ENCODE results near the gene GARIN5B.

The GARIN5B gene

DNA sequence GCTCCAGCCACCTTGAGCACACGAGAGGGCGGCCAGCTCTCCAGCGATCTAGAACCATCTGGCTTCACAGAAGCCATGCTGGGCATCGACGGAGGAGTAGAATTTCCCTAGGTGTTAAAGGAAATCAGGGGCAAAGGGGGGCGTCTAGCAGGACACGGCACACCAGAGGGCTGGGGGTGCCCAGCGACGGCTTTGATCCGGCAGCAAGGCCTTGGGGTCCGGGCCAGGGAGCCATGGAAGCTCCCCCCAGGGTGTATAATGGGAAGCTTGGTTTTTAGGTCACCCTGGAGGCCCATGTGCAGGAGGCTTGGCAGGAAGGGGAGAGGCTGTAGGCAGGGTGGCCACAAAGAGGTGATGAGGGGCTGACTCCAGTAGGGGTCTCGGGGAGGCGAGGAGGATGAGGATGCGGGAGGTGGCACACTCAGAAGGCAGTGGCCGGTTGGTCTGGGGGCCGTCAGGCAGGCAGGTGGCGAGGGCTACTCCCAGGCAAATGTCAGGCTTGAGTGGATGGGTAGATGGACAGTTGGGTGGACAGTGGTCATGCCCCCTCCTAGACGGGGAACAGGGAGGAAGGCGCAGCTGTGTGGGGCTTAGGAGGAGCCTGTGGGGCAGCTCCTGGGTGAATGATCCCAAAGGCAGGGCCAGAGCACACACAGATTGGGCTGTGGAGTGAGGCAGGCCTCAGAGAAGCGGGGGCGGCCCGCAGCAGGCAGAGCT is 17.8 kb downstream of the GARIN5B start:
- no peak for ATAC-seq
- TF ChIP-seq ZFP3 (CRISPR knock-in tag; IDR thresholded peaks at IDR 0.05) (no peak), TCF4 (CRISPR knock-in tag; IDR thresholded peaks at IDR 0.05; ENCODE audit: borderline replicate concordance) (no peak), ZNF8 (CRISPR knock-in tag; IDR thresholded peaks at IDR 0.05) (no peak), BACH2 (CRISPR knock-in tag; IDR thresholded peaks at IDR 0.05; ENCODE audit: borderline replicate concordance) (no peak), ZNF565 (CRISPR knock-in tag; conservative IDR thresholded peaks at IDR 0.05; ENCODE audit: low read depth) (no peak), ZFP30 (CRISPR knock-in tag; IDR thresholded peaks at IDR 0.05) (no peak), RARB (CRISPR knock-in tag; IDR thresholded peaks at IDR 0.05) (no peak), ZC3H10 (CRISPR knock-in tag; IDR thresholded peaks at IDR 0.05) (no peak), ESRRG (CRISPR knock-in tag; IDR thresholded peaks at IDR 0.05) (no peak), PPARA (CRISPR knock-in tag; IDR thresholded peaks at IDR 0.05; ENCODE audit: borderline replicate concordance) (no peak), POU6F1 (CRISPR knock-in tag; IDR thresholded peaks at IDR 0.05; ENCODE audit: borderline replicate concordance, low read depth) (no peak), CSDC2 (CRISPR knock-in tag; IDR thresholded peaks at IDR 0.05) (no peak), CSRNP3 (CRISPR knock-in tag; IDR thresholded peaks at IDR 0.05) (no peak), ISL1 (CRISPR knock-in tag; IDR thresholded peaks at IDR 0.05) (no peak)

GRCh38 chr19:55344444-55344843 is 18.6 kb downstream of the GARIN5B start:
- TF ChIP-seq ZC3H10 (CRISPR knock-in tag; IDR thresholded peaks at IDR 0.05) (no peak), PATZ1 (CRISPR knock-in tag; IDR thresholded peaks at IDR 0.05; ENCODE audit: borderline replicate concordance) (no peak), TOX (CRISPR knock-in tag; IDR thresholded peaks at IDR 0.05; ENCODE audit: borderline replicate concordance) (no peak), RARB (CRISPR knock-in tag; IDR thresholded peaks at IDR 0.05) (no peak), ZNF565 (CRISPR knock-in tag; conservative IDR thresholded peaks at IDR 0.05; ENCODE audit: low read depth) (no peak)
- no peak for ATAC-seq

DNA sequence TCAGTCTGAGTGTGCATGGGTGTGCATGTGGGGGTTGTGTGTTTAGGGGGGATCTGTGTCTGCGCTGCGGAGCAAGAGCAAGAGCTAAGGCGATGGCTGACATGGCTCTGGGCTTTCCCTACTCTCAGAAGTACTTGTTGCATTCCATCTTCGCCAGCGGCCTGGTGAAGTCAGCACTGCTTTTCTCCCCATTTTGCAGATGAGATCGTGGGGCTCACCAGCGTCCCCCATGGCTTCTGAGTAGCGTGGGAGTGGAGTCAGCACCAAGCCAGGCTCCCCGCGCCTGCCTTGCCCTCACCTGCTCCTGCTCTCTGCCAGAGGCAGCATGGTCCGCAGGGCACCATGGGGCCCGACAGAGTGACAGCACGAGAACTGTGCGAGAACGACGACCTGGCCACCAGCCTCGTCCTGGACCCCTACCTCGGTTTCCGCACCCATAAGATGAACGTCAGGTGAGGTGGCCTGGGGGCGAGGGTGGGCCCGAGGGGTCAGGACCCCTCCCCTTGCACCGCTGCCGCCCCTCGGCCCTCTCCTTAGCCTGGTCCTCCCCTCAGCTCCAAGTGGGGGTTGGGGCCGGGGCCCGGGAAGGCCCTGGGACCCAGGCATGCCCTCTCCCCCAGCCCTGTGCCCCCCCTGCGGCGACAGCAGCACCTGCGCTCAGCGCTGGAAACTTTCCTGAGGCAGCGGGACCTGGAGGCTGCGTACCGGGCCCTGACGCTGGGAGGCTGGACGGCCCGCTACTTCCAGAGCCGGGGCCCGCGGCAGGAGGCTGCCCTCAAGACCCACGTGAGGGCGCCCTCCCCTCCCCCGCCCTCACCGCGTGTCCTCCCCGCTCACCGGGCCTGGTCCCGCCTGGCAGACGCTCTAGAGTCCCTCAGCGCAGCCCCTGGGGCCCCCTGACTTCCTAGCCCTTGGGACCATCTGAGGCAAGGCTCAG is 21.2 kb downstream of the GARIN5B start:
- TF ChIP-seq TCF4 (CRISPR knock-in tag; IDR thresholded peaks at IDR 0.05; ENCODE audit: borderline replicate concordance) (no peak), ARNTL (CRISPR knock-in tag; IDR thresholded peaks at IDR 0.05; ENCODE audit: borderline replicate concordance, low read depth) (no peak), RARB (CRISPR knock-in tag; IDR thresholded peaks at IDR 0.05) (no peak), ZNF70 (CRISPR knock-in tag; IDR thresholded peaks at IDR 0.05) (no peak), GLIS3 (CRISPR knock-in tag; IDR thresholded peaks at IDR 0.05) (no peak), TOX (CRISPR knock-in tag; IDR thresholded peaks at IDR 0.05; ENCODE audit: borderline replicate concordance) (no peak), CSDC2 (CRISPR knock-in tag; IDR thresholded peaks at IDR 0.05) (no peak), BACH2 (CRISPR knock-in tag; IDR thresholded peaks at IDR 0.05; ENCODE audit: borderline replicate concordance) (no peak), PPARA (CRISPR knock-in tag; IDR thresholded peaks at IDR 0.05; ENCODE audit: borderline replicate concordance) (no peak), ZFP3 (CRISPR knock-in tag; IDR thresholded peaks at IDR 0.05) (no peak), OSR1 (CRISPR knock-in tag; IDR thresholded peaks at IDR 0.05) (no peak), ISL1 (CRISPR knock-in tag; IDR thresholded peaks at IDR 0.05) (no peak), SNAI2 (CRISPR knock-in tag; IDR thresholded peaks at IDR 0.05) (no peak), POU6F1 (CRISPR knock-in tag; IDR thresholded peaks at IDR 0.05; ENCODE audit: borderline replicate concordance, low read depth) (no peak)
- TF ChIP-seq, protein P1, sequence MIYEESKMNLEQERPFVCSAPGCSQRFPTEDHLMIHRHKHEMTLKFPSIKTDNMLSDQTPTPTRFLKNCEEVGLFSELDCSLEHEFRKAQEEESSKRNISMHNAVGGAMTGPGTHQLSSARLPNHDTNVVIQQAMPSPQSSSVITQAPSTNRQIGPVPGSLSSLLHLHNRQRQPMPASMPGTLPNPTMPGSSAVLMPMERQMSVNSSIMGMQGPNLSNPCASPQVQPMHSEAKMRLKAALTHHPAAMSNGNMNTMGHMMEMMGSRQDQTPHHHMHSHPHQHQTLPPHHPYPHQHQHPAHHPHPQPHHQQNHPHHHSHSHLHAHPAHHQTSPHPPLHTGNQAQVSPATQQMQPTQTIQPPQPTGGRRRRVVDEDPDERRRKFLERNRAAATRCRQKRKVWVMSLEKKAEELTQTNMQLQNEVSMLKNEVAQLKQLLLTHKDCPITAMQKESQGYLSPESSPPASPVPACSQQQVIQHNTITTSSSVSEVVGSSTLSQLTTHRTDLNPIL (CRISPR knock-in tag; IDR thresholded peaks at IDR 0.05; ENCODE audit: low read depth), result no peak
- TF ChIP-seq, protein P2, sequence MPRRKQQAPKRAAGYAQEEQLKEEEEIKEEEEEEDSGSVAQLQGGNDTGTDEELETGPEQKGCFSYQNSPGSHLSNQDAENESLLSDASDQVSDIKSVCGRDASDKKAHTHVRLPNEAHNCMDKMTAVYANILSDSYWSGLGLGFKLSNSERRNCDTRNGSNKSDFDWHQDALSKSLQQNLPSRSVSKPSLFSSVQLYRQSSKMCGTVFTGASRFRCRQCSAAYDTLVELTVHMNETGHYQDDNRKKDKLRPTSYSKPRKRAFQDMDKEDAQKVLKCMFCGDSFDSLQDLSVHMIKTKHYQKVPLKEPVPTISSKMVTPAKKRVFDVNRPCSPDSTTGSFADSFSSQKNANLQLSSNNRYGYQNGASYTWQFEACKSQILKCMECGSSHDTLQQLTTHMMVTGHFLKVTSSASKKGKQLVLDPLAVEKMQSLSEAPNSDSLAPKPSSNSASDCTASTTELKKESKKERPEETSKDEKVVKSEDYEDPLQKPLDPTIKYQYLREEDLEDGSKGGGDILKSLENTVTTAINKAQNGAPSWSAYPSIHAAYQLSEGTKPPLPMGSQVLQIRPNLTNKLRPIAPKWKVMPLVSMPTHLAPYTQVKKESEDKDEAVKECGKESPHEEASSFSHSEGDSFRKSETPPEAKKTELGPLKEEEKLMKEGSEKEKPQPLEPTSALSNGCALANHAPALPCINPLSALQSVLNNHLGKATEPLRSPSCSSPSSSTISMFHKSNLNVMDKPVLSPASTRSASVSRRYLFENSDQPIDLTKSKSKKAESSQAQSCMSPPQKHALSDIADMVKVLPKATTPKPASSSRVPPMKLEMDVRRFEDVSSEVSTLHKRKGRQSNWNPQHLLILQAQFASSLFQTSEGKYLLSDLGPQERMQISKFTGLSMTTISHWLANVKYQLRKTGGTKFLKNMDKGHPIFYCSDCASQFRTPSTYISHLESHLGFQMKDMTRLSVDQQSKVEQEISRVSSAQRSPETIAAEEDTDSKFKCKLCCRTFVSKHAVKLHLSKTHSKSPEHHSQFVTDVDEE (CRISPR knock-in tag; IDR thresholded peaks at IDR 0.05), result no peak
- ATAC-seq, result no peak
